ENCODE data around the gene ITPKB. TPM values are rescaled to one million over a fixed set of nuclear protein-coding genes. Genes with fewer than 3 reads are reported as not detected.
A peak's percentile ranks its signal among the peaks of the same experiment; 100 is the strongest.

ITPKB gene
- total RNA-seq, 1 donor = 6.2 TPM

DNA sequence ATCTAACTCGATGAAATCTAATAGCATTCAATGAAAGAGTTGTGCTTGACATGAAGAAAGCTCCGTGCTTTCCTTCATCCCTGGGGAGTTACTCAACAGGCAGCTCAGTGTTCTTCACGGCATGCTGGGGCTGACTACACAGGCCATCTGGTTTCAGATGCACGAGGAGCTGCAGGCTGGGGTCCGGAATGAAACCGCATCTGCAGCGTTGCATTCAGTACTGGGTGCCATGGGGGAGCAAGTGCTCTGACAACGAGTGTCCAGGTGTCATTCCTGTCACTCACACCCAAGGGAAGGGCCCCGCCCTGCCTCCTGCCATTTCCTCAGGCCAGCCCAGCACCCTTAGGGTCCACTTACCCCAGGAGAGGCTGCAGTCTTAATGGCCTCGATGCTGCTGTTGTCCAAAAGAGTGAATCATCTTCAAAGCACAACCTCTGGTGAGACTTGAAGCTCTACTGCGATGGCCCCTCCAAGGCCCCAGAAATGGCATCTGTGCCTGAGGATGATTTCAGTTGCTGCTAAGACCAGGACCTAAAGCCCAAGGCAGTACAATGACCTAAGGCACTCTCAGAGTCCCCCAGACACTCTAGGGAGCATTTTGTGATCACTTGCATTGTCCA, 129.1 kb downstream of the ITPKB start:
- no peaks in the 10 kb centered on the region for H3K4me1 ChIP-seq (ENCODE audit: insufficient read depth, low read length)
- H3K27ac ChIP-seq (ENCODE audit: low read depth, low read length) = no peak overlapping the region
- TF ChIP-seq, protein P1, sequence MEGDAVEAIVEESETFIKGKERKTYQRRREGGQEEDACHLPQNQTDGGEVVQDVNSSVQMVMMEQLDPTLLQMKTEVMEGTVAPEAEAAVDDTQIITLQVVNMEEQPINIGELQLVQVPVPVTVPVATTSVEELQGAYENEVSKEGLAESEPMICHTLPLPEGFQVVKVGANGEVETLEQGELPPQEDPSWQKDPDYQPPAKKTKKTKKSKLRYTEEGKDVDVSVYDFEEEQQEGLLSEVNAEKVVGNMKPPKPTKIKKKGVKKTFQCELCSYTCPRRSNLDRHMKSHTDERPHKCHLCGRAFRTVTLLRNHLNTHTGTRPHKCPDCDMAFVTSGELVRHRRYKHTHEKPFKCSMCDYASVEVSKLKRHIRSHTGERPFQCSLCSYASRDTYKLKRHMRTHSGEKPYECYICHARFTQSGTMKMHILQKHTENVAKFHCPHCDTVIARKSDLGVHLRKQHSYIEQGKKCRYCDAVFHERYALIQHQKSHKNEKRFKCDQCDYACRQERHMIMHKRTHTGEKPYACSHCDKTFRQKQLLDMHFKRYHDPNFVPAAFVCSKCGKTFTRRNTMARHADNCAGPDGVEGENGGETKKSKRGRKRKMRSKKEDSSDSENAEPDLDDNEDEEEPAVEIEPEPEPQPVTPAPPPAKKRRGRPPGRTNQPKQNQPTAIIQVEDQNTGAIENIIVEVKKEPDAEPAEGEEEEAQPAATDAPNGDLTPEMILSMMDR (IDR thresholded peaks at IDR 0.05; ENCODE audit: extremely low read depth, low read depth, low read length) = no peak
- no peaks in the 10 kb centered on the region for H3K9me3 ChIP-seq (ENCODE audit: low read depth, low read length)
- H3K27me3 ChIP-seq (ENCODE audit: insufficient read depth, low read length) = peaks cover 15% of the 10 kb centered on the region
- no peak overlapping the region for H3K4me3 ChIP-seq (ENCODE audit: insufficient read depth, low read length)
- no peaks in the 10 kb centered on the region for H4K20me1 ChIP-seq (ENCODE audit: insufficient read depth, low read length)
- H2AFZ ChIP-seq (ENCODE audit: low read length) = no peak overlapping the region
- DNase-seq (ENCODE audit: insufficient read length, low spot score, missing footprints) = peak; percentile 88
- H3K4me2 ChIP-seq (ENCODE audit: insufficient read depth, low read length) = no peak overlapping the region
- no peaks in the 10 kb centered on the region for H3K36me3 ChIP-seq (ENCODE audit: insufficient read depth, low read length)
- no peaks in the 10 kb centered on the region for H3K79me2 ChIP-seq (ENCODE audit: insufficient read depth, low read length)

DNA sequence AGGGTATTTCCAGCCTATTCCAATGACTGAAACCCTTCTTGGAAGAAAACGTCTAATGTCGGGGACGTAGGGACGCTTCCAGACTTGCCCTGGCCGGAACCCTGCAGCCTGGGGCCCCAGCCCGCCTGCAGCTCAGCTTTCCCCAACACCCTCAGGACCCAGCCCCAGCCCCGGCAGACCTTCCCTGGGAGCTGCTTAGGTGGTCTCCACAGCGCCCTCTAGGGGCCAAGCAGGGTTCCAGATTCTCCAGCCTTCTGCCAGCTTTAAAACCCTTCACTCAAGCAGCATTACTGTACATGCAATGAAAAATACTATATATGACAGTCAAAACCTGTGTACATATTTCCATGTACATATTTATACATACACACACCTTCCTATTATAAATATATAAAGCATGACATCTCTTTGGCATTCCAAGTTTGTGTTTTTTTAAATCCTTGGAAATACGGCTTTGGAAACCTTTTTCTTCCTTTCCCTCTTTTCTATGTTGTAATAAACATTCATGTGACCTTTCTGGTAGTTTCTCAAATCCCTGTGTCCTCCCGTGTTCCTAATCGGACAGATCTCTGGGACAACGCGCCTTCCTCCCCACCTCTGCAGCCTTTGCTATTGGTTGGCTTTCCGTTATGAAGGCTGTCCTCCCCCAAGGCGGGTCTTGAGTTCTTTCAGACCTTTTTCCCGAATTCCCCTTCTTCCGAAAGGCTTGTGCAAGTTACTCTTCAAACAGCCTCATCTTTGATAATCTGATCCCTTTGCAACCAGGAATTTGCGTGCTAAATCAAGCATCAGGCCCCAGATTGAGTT, 130.2 kb downstream of the ITPKB start:
- H2AFZ ChIP-seq (ENCODE audit: low read length) = no peak overlapping the region
- H3K9me3 ChIP-seq (ENCODE audit: low read depth, low read length) = no peaks in the 10 kb centered on the region
- TF ChIP-seq, protein P1 (IDR thresholded peaks at IDR 0.05; ENCODE audit: extremely low read depth, low read depth, low read length) = peak; percentile 88

DNA sequence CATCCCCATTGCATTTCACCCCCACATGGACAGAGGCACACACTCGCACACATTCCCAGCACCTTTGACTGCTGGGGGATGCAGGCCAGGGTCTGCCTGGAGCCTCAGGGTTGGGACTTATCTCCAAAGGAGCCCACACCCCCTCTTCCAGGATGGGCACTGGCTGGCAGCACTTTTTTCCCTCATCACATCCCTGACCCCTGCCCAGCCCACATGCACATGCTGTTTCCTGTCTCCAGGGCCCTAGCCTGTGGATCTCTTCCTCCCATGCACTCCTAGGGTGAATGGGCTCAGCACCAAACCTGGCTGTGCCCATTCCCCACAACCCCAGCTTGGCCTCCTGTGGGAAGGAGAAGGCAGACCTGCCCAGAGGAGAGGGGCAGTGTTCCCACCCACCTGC, 131.3 kb downstream of the ITPKB start:
- DNase-seq (ENCODE audit: insufficient read length, low spot score, missing footprints) = peak; percentile 25
- TF ChIP-seq, protein P1 (IDR thresholded peaks at IDR 0.05; ENCODE audit: extremely low read depth, low read depth, low read length) = no peak
- Histone ChIP-seq H3K9me3 (ENCODE audit: low read depth, low read length) (no peaks in the 10 kb centered on the region), H3K79me2 (ENCODE audit: insufficient read depth, low read length) (no peaks in the 10 kb centered on the region), H2AFZ (ENCODE audit: low read length) (no peak overlapping the region), H3K27me3 (ENCODE audit: insufficient read depth, low read length) (peaks cover 12% of the 10 kb centered on the region), H4K20me1 (ENCODE audit: insufficient read depth, low read length) (no peaks in the 10 kb centered on the region), H3K4me2 (ENCODE audit: insufficient read depth, low read length) (no peak overlapping the region), H3K27ac (ENCODE audit: low read depth, low read length) (no peak overlapping the region), H3K4me3 (ENCODE audit: insufficient read depth, low read length) (no peak overlapping the region), H3K36me3 (ENCODE audit: insufficient read depth, low read length) (no peaks in the 10 kb centered on the region), H3K4me1 (ENCODE audit: insufficient read depth, low read length) (peaks cover 7% of the 10 kb centered on the region)

More for the DNA sequence above, 130.2 kb downstream of the ITPKB start:
- no peak overlapping the region for H3K4me3 ChIP-seq (ENCODE audit: insufficient read depth, low read length)
- no peaks in the 10 kb centered on the region for H3K79me2 ChIP-seq (ENCODE audit: insufficient read depth, low read length)
- no peaks in the 10 kb centered on the region for H3K4me1 ChIP-seq (ENCODE audit: insufficient read depth, low read length)
- H3K4me2 ChIP-seq (ENCODE audit: insufficient read depth, low read length) = no peak overlapping the region
- no peaks in the 10 kb centered on the region for H3K36me3 ChIP-seq (ENCODE audit: insufficient read depth, low read length)
- DNase-seq (ENCODE audit: insufficient read length, low spot score, missing footprints) = peak; percentile 92
- H3K27ac ChIP-seq (ENCODE audit: low read depth, low read length) = no peak overlapping the region
- H4K20me1 ChIP-seq (ENCODE audit: insufficient read depth, low read length) = no peaks in the 10 kb centered on the region
- peaks cover 15% of the 10 kb centered on the region for H3K27me3 ChIP-seq (ENCODE audit: insufficient read depth, low read length)

DNA sequence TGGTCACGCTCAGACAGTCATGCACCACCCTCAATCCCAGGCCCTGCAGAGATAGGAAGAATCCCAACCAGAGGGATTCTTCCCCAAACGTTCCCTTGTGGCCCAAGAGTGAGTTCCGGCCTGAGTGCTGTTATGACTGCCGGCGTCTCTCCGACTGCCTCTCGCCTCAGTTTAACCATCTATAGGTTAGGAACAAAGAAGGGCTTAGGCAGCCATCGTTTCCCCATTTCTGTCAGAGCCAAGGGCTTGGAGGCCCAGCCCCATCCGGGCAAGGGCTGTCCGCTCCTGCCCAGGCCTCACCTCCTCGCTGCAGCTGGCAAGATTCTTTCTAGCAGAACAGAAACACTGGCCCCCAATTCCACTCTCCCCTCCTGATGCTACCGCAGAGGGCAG, 131.8 kb downstream of the ITPKB start:
- H3K79me2 ChIP-seq (ENCODE audit: insufficient read depth, low read length) = no peaks in the 10 kb centered on the region
- no peak for DNase-seq (ENCODE audit: insufficient read length, low spot score, missing footprints)
- H3K9me3 ChIP-seq (ENCODE audit: low read depth, low read length) = no peaks in the 10 kb centered on the region
- no peak overlapping the region for H3K27ac ChIP-seq (ENCODE audit: low read depth, low read length)
- peaks cover 12% of the 10 kb centered on the region for H3K4me1 ChIP-seq (ENCODE audit: insufficient read depth, low read length)
- no peak overlapping the region for H3K4me3 ChIP-seq (ENCODE audit: insufficient read depth, low read length)
- TF ChIP-seq, protein P1 (IDR thresholded peaks at IDR 0.05; ENCODE audit: extremely low read depth, low read depth, low read length) = no peak
- H2AFZ ChIP-seq (ENCODE audit: low read length) = no peak overlapping the region
- H3K36me3 ChIP-seq (ENCODE audit: insufficient read depth, low read length) = no peaks in the 10 kb centered on the region
- H3K27me3 ChIP-seq (ENCODE audit: insufficient read depth, low read length) = peaks cover 9% of the 10 kb centered on the region
- no peak overlapping the region for H3K4me2 ChIP-seq (ENCODE audit: insufficient read depth, low read length)
- no peaks in the 10 kb centered on the region for H4K20me1 ChIP-seq (ENCODE audit: insufficient read depth, low read length)
